HS-5 (cell line): Measurements from ENCODE around the gene FLVCR1.
"Not testable (repeated sequence)": the region's sequence is repeated elsewhere in the genome, so short reads cannot be mapped to it uniquely, and the experiment has no call there.

Experiments used
- DNase-seq: peaks from one replicate; pipeline ENCODE4 v3.0.0-alpha.2; 2012; ENCODE audit warnings: low read depth

The FLVCR1 gene

GRCh38 chr1:212857992-212858460, at the start of gene FLVCR1:
Gene FLVCR1, plus strand, starts transcription at chr1:212858275. Its CDS starts 178 bp downstream, at chr1:212858453.
- DNase-seq, result peak; percentile 74

DNA sequence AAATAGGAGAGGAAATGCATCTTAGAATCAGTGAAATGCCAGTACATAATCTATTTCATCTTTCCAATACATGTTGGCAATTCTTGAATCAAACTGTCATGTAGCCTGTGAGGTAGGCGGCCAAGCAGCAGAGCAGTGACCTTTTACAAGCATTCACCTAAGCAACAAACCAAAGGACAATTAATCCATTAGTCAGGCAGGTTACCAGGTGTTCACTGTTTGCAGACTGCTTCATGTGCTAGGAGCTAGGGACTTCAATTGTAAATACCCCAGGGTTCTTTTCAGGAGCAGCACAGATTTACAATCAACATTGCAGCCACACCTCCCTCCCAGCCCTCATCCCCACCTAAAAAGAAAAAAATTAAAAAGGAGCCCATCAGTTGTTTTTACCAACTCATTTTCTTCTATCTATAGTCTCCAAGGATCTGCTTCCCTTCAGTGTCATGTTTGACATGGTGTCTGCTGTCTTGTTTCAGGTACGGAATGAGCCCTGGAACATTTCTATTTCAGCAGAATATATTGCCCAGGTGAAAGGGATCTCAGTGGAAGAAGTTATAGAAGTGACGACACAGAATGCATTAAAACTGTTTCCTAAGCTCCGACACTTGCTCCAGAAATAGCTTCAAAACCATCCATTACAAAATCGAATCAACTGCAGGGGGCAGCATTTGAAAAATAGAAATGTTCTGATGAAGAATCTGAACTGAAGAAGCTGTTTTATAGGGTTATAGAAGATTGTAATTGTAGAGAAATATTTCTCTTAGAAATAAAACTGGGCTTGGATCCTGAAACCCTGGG, 43.3 kb upstream of the FLVCR1 start:
- DNase-seq, result no peak

GRCh38 chr1:212816567-212817278, 41.4 kb upstream of the FLVCR1 start:
- no peak for DNase-seq

DNA sequence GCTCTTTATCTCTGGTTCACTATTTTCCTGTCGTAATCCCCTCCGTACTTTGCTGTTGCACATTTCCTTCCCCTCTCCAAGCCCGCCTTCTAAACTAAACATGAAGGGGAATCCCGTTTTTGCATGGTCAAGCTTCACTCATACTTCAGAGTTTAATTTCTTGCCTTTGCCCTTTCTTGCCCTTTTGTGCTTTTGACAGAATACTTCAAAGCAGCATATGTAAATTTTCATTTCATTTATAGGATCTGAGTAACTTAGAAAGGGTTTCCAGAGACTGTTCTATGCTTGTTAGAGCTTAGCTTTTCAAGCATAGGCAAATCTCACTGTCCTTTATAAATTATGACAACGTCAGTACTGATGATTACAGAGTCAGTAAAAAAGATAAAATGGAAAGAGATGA, 38.3 kb upstream of the FLVCR1 start:
- no peak for DNase-seq

GRCh38 chr1:212820969-212821368, 37.1 kb upstream of the FLVCR1 start:
- no peak for DNase-seq

- DNase-seq, result no peak
These were observed 35.1 kb upstream of the FLVCR1 start for GRCh38 chr1:212822956-212823355.

DNA sequence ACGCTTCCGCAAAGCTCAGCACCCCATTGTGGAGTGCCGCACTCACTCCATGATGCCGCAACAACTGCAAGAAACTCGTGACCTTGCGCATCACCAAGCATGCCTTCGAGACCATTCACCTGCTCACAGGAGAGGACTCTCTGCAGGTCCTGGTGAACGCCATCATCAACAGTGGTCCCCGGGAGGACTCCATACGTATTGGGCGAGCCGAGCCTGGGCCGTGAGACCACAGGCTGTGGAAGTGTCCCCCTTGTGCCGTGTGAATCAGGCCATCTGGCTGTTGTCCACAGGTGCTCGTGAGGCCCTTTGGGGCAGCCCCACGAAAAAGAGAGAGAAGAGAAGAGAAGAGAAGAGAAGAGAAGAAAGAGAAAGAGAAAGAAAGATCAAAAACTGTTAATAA, 33.9 kb upstream of the FLVCR1 start:
- DNase-seq, result no peak

- no peak for DNase-seq
These were observed 32.1 kb upstream of the FLVCR1 start for GRCh38 chr1:212825798-212826452.

- no peak for DNase-seq
These were observed 30.8 kb upstream of the FLVCR1 start for GRCh38 chr1:212827171-212827776.

GRCh38 chr1:212827831-212828278, 30.2 kb upstream of the FLVCR1 start:
- no peak for DNase-seq

DNA sequence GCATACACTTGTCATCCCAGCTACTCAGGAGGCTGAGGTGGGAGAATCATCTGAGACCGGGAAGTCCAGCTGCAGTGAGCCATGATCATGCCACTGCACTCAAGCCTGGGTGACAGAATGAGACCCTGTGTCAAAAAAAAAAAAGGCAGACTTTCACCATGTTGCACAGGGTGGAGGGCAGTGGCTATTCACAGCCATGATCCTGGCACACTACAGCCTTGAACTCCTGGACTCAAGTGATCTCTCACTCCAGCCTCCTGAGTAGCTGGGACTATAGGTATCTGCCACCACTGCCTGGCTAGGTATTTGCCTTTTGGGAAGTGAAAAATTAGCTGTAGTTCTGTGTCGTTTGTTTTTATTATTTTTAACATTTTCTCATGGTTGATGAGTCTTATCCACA, 29.7 kb upstream of the FLVCR1 start:
- no peak for DNase-seq

DNA sequence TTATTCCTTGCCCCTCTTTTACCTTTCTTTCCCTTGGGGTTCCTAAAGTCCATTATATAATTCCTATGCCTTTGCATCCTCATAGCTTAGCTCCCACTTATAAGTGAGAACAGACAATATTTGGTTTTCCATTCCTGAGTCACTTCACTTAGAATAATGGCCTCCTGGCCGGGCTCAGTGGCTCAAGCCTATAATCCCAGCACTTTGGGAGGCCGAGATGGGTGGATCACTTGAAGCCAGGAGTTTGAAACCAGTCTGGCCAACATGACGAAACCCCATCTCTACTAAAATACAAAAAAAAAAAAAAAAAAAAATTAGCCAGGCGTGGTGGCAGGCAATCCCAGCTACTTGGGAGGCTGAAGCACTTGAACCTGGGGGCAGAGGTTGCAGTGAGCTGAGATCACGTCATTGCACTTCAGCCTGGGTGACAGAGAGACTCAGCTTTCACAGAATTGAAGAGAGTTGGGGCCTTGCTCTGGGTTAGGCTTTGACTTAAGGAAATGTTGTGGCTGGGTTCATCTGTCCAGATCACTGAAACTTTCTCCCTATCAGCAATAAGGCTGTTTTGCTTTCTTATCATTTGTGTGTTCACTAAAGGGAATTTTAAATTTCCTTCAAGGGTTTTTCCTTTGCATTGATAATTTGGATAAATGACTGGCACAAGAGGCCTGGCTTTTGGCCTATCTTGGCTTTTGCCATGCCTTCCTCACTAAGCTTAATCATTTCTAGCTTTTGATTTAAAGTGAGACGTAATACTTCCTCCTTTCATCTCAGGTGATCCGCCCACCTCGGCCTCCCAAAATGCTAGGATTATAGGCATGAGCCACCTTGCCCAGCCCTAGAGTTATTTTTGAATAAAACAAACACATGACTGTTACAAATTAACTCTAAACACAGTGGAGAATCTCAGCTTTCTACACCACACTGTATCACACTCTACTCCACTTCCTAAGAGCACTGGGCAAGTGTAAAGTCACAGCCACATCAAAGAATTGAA, 24.6 kb upstream of the FLVCR1 start:
- not testable (repeated sequence) for DNase-seq

GRCh38 chr1:212838145-212838544, 19.9 kb upstream of the FLVCR1 start:
- DNase-seq, result no peak

DNA sequence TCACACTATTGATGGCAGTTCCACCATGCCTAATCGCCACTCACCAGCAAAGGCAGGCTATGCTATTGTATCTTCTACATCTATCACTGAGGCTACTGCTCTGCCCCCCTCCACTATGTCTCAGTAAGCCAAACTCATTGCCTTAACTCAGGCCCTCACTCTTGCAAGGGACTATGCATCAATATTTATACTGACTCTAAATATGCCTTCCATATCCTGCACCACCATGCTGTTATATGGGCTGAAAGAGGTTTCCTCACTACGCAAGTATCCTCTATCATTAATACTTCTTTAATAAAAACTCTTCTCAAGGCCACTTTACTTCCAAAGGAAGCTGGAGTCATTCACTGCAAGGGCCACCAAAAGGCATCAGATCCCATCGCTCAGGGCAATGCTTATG, 13.6 kb upstream of the FLVCR1 start:
- DNase-seq, result not testable (repeated sequence)

DNA sequence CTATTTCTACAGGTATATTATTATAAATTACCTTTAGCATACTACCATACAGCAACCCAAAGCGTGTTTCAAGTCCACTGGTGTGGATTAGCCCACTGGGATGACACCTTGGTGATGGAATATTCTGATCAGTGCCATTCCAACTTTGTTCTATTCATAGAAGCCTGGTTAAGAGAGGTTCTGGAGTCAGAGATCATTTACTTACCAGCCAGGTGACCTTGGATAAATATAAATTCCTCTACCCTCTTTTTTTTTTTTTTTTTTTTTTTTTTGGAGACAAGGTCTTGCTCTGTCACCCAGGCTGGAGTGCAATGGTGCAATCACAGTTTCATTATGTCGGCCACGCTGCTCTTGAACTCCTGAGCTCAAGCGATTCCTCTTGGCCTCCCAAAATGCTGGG, 10.5 kb upstream of the FLVCR1 start, which contains the start of gene SPATA45:
TSS of gene SPATA45 (minus strand) at position 101 of the 400 bp plus-strand sequence. CDS start 11,500 bp downstream, outside the sequence.
- DNase-seq, result no peak

GRCh38 chr1:212852105-212852688, 5.9 kb upstream of the FLVCR1 start:
- DNase-seq, result no peak

DNA sequence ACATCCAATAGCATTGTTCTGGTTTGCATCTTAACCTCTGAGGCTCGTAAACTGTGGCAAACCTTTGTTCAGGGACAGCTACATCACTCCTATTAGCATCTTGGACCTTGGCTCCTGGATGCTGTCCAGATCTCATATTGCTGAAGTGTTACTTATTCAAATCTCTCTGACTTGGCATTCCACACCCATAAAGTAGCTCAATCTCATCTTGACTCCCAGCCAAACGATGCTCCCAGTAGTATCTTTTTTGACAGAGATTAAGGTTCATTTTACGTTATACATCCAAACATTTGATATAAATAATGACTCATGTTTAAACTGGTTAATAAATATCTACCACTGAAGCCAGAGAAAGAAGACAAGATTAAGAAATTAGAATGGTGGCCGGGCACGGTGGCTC, 4.4 kb upstream of the FLVCR1 start:
- no peak for DNase-seq

DNA sequence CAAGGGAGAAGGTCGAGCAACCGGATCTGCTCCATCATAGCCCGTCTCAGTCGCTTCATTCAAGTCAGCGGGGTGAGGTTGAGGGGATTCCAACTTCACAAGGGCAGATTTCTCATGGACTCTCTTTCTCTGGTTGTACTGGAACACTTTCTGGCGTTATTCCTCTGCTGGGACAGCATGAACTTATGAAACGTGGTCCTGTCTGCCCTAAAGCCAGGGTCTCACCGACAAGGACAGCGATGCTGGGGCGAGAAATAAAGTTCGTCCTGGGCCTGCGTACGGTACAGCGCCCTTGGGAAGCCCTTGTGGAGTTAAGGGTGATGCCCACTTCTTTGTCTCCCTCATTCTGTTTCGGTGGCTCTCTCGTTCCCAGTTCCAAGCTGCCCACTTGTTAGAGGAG, 1.3 kb upstream of the FLVCR1 start:
- no peak for DNase-seq

GRCh38 chr1:212858461-212859265, 588 bp downstream of the FLVCR1 start:
- DNase-seq, result no peak
